KBM-7 (cell line): ENCODE results near the gene PLPPR5.
A peak's percentile ranks its signal among the peaks of the same experiment; 100 is the strongest.
"Not testable (repeated sequence)": the region's sequence is repeated elsewhere in the genome, so short reads cannot be mapped to it uniquely, and the experiment has no call there.

Experiments
- DNase-seq: peaks from one replicate; pipeline ENCODE4 v3.0.0-alpha.2; 2015
- in situ Hi-C: fragments of 300-500 bp; cut with MboI; formaldehyde crosslinking; loops from 2 replicates; pipeline ENCODE4 v1.14.3; 2020; ENCODE audit warnings: low sequenced_read_pairs, low pct_unique_long_range_greater_than_20kb, mixed read lengths

PLPPR5 gene

DNA sequence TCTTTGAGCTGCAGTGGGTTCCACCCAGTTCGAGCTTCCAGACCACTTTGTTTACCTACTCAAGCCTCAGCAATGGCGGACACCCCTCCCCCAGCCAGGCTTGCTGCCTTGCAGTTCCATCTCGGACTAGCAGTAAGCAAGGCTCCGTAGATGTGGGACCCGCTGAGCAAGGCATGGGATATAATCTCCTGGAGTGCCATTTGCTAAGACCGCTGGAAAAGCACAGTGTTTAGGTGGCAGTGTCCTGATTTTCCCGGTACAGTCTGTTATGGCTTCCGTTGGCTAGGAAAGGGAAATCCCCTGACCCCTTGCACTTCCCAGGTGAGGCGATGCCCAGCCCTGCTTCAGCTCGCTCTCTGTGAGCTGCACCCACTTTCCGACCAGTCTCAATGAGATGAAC, 123.4 kb downstream of the PLPPR5 start:
- DNase-seq, in situ Hi-C loops: not testable (repeated sequence)

DNA sequence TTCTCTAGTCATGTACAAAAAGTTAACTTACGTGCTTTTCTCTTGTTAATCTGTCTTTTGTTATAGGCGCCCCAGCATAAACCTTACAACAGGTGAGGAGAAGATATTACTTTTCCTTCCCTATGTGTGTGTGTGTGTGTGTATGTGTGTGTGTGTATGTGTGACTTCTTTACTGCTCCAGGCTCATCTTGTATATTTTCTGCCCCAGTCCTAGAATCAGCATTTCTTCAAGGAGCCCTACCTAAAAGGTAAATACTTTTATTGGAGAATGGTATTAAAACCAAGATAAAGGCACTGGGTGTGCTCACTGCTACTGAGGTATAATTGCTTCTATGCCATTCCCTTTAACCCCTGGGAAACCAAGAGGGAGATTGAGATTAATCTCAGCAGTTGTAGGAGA, 129.8 kb downstream of the PLPPR5 start:
- no peak for DNase-seq
- in situ Hi-C loops, result no loop called here

DNA sequence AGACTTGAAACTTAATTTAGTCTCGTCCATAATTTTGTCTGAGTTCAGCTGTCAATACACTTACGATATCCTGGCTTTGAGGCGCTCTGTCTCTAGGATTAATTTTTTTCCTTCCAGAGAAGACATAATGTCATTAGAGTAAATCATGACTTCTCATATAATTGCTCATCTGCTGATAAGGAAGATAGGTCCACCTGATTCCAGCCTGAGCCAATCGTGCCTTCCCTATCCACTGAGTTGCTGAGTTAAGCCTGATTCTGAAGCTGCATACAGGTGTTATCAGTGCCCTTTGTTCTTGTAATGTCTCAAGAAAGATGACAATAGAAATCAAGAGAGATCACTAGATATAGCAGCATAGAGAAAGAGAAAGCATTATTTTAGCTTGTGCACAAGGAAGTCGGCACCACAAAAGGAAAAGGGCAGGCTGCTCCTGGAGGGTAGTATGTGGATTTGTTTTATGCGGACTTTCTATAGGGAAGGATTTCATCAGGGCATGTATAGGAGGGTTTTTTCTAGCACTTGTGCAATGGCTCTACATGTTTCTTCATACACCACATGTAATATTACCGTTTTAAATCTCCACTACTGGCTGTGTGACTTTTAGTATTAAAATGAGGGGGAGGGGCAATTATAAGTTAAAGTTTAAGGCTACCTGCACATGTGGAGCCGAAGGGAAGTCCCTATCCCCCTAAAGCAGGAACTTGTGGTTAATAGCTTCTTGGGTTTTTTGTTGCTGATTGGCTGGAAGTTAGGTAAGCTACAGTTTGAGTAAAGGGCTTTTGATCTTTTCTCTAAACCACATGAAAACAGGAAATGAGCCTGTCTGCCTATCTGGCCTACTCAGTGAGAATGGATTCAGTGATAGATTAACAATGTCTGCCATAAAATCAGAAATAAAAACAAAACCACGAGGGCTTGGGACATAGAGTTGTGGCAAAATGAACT, 133.4 kb downstream of the PLPPR5 start:
- in situ Hi-C loops, result no loop called here
- DNase-seq, result peak; percentile 89

DNA sequence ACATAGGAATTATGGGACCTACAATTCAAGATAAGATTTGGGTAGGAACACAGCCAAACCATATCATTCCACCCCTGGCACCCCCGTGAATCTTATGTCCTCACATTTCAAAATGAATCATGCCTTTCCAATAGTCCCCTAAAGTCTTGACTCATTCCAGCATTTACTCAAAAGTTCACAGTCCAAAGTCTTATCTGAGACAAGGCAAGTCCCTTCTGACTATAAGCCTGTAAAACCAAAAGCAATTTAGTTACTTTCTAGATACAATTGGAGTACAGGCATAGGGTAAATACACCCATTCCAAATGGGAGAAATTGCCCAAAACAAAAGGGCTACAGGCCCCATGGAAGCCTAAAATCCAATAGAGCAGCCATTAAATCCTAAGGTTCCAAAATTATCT, 138.9 kb downstream of the PLPPR5 start:
- in situ Hi-C loops, result no loop called here
- no peak for DNase-seq

DNA sequence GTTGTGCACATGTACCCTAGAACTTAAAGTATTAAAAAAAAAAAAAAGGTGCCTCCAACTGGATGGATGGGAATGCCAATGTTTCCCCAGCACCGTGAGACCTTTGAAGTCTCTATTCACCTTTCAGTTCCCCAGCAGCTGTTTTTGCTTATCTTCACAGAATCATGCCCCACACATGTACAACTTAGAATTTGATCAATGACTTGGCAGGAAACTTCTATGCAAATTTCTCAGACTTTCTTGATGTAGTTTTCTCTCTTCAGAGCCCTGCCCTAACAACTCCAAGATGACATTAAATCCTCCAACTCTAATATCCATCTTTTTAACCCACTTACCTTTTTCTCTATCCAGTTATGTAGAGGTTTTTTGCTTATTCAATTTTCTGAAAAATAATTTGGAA, 144.3 kb downstream of the PLPPR5 start:
- no peak for DNase-seq
- in situ Hi-C loops, result no loop called here

DNA sequence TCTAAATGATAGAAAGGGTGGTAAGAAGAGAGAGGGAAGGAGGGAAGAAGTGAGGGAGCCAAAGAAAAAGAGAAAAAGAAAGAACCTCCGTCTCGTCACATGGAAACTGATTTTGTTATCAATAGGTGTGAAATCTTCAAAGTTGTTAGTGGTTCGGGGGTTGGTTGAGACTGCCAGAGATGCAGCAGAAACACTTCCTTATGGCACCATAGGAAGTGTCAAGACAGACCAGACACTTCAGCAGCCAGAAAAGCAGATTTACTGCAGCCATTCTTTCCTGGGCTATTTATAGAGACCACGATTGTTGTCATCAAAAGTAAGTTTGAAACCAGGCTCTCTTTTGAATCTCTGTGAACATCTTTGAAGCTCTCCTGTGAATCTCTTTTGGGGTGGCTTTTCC, 150.5 kb downstream of the PLPPR5 start:
- in situ Hi-C loops, result no loop called here
- DNase-seq, result no peak

DNA sequence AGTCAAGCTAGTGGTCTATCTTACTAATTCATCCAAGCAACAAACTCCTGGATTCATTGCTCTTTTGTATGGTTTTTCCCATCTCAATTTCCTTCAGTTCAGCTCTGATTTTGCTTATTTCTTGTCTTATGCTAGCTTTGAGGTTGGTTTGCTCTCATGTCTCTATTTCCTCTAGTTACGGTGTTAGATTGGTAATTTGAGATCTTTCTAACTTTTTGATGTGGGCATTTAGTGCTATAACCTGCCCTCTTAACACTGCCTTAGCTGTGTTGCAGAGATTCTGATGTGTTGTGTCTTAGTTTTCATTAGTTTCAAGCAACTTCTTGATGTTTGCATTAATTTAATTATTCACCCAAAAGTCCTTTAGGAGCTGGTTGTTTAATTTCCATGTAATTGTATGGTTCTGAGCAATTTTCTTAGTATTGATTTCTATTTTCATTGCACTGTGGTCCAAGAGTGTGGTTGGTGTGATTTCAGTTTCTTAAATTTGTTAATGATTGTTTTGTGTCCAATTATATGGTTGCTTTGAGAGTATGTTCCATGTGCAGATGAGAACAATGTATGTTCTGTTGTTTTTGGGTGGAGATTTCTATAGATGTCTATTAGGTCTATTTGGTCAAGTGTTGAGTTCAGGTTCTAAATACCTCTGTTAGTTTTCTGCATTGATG, 154.6 kb downstream of the PLPPR5 start:
- no peak for DNase-seq
- in situ Hi-C loops, result no loop called here

DNA sequence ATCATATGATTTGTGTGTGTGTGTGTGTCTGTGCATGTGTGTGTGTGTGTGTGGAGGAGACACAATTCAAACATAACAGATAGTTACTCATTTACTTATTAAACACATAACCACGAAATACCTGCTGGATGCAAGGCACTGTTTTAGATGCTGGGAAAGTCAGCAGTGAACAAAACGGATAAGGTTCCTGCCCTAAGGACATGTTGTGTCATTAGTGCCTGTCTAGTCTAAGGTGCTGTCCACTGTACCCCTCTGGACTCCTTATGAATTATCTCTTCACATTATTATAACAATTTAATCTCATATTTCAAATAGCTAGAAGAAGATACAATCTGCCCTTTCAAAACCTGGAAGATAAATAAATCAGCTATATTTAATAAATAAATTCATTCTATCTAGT, 162.4 kb downstream of the PLPPR5 start:
- in situ Hi-C loops, result no loop called here
- no peak for DNase-seq
